Measurements from ENCODE around the gene ZFP36L2.

- TF ChIP-seq EZH2 (IDR thresholded peaks at IDR 0.05) (no peak), POLR2AphosphoS5 (IDR thresholded peaks at IDR 0.05; ENCODE audit: borderline replicate concordance, low read depth, low read length) (no peak), FOXP2 (optimal IDR thresholded peaks at IDR 0.05; ENCODE audit: control extremely low read depth, extremely low read length, insufficient read depth) (no peak)
Measured at GRCh38 chr2:43250015-43250414, 23.6 kb upstream of the ZFP36L2 start.
